Aorta (tissue), 5 donors: ENCODE measurements around the gene ESF1. TPM values are rescaled to one million over a fixed set of nuclear protein-coding genes. Genes with fewer than 3 reads are reported as not detected.
"Not testable (repeated sequence)": the region's sequence is repeated elsewhere in the genome, so short reads cannot be mapped to it uniquely, and the experiment has no call there.

Source experiments
- ATAC-seq: fragments of 200-7000 bp; cut with Tn5 transposase; one replicate; pipeline ENCODE4 v1.9.1; 2022; ENCODE audit warnings: moderate library complexity; ENCODE audit not compliant: low FRiP score
- DNase-seq, 2 donors: peaks; one replicate each; pipeline ENCODE4 v3.0.0-alpha.2; 2020
- H3K27ac ChIP-seq, 2 donors: one replicate each; pipeline ENCODE4 v1.5.1; 2013; ENCODE audit warnings: low read length in 2 of 2, mild to moderate bottlenecking in 2 of 2, moderate library complexity in 2 of 2, control low read depth in 1 of 2, inconsistent platforms in 1 of 2, low read depth in 1 of 2
- H3K27me3 ChIP-seq, 2 donors: one replicate each; pipeline ENCODE4 v1.6.1; 2013; ENCODE audit warnings: control low read depth in 1 of 2, low read length in 1 of 2, mild to moderate bottlenecking in 1 of 2, moderate library complexity in 1 of 2; ENCODE audit not compliant: insufficient read depth in 2 of 2, control insufficient read depth in 1 of 2
- H3K36me3 ChIP-seq, 2 donors: one replicate each; pipeline ENCODE4 v1.6.1; 2013; ENCODE audit warnings: control low read depth in 1 of 2, low read length in 1 of 2, mild to moderate bottlenecking in 1 of 2; ENCODE audit not compliant: insufficient read depth in 2 of 2, control insufficient read depth in 1 of 2
- H3K4me1 ChIP-seq, 2 donors: one replicate each; pipeline ENCODE4 v1.6.1; 2013; ENCODE audit warnings: low read length in 2 of 2, control low read depth in 1 of 2, mild to moderate bottlenecking in 1 of 2, moderate library complexity in 1 of 2; ENCODE audit not compliant: insufficient read depth in 2 of 2, control insufficient read depth in 1 of 2
- H3K4me3 ChIP-seq, 2 donors: one replicate each; pipeline ENCODE4 v1.5.1; 2013; ENCODE audit warnings: low read length in 2 of 2, control low read depth in 1 of 2, mild to moderate bottlenecking in 1 of 2
- H3K9me3 ChIP-seq: one replicate; pipeline ENCODE4 v1.6.1; 2013; ENCODE audit warnings: mild to moderate bottlenecking, low read length; ENCODE audit not compliant: control insufficient read depth
- WGBS, 2 donors: extraction: QIAGEN DNeasy Blood & Tissue Kit; methylation state at CpG; one replicate each; pipeline ENCODE4 v1.1.7; 2013; 5-methylcytosine and 5-hydroxymethylcytosine counted together
- intact Hi-C, 2 donors: fragments of 100-400 bp; cut with DNase I; formaldehyde crosslinking; loops; one replicate each; pipeline versions ENCODE4 v1.14.2 to v1.15.0; 2022
- polyA plus RNA-seq, 2 donors: library from polyadenylated mRNA; stranded (reverse); fragments of 200-250 nt; gene quantifications; one replicate each; pipeline ENCODE4 v1.2.3, GENCODE V29; 2013
- total RNA-seq, 2 donors: library from RNA; stranded (reverse); fragmentation: NEBNext Ultra II Directional; extraction: Animal tissue kit (Norgen Biotek cat#: 25700); gene quantifications; one replicate each; pipeline ENCODE4 v1.2.1, GENCODE V29; 2021
- donor health status: healthy with polysubstance abuse.
- donor health status: Bipolar disorder and iron deficiency.
- donor health status: DM: no; HTN: no; CAD: no.
- donor health status: DM: no; HTN: no; CAD: no.
- donor health status: DM: yes; HTN: yes; CAD: no.

ESF1 gene
- total and polyA plus RNA-seq, 4 donors, result 6.8 to 18.2 (median 14.3) TPM

DNA sequence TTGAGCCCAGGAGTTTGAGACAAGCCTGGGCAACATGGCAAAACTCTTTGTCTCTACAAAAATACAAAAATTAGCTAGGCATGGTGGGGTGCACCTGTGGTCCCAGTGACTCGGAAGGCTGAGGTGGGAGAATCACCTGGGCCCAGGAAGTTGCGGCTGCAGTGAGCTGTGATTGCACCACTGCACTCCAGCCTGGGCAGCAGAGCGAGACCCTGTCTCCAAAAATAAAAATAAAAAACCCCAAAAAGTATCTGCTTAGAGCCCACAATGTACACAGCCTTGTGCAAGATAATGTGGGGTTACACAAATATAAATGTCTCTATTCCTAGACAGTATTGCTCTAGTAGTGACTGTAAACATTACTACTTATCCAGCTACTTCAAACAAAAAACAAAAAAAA is 5.9 kb downstream of the ESF1 start:
- Histone ChIP-seq H3K27me3 (no peaks in the 10 kb centered on the region), H3K9me3 (no peaks in the 10 kb centered on the region), H3K4me3 (no peak overlapping the region), H3K4me1 (no peaks in the 10 kb centered on the region), H3K36me3 (peaks cover 2 to 4% of the 10 kb centered on the region in 2 donors), H3K27ac (no peak overlapping the region)
- ATAC-seq (no peak), DNase-seq (no peak)
- intact Hi-C loops, result no loop called here
- WGBS, 2 donors, result 95 to 100% methylated on average over 3 of the region's 3 CpGs

DNA sequence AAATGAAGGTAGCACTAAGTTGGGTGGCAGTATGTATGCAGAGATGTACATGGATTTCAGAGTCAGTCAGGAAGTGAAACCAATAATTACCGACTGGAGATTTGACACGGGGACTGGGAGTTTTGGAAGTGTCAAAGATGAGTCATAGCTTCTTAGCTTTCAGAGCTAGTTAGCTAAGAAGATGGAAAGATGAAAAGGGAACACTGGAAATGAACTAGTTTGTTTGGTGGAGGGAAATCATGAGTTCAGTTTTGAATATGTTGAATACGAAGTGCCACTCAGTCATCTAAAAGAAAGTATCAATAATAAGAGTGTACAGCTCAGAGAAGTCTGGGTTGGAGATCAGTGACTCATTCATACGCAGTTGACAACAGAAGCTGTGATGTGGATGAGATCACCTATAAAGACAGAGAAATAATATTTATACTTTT is 7.5 kb downstream of the ESF1 start:
- 73% methylated on average over 4 of the region's 4 CpGs for WGBS, 2 donors
- Histone ChIP-seq H3K4me1 (no peaks in the 10 kb centered on the region), H3K4me3 (no peak overlapping the region), H3K36me3 (peaks cover 2 to 4% of the 10 kb centered on the region in 2 donors), H3K9me3 (no peaks in the 10 kb centered on the region), H3K27me3 (no peaks in the 10 kb centered on the region), H3K27ac (no peak overlapping the region)
- intact Hi-C loops, result no loop called here
- ATAC-seq, result no peak
- no peak for DNase-seq

DNA sequence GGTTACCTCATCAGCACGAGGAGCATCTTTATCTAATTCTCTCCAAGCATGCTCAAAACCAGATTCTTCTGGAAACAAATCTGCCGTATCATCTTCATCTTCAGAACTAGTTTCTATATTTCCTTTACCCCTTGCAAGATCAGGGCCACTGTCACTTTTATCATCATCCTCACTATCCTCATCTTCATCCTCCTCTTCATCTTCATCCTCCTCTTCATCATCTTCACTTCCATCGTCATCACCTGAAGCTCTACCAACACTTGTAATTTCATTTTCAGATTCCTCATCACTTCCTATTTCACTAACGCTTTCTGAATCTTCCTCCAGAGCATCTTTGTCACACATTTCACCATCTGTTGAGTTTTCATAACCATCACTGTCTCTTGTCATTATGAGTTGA is 8.9 kb downstream of the ESF1 start:
- Histone ChIP-seq H3K27ac (no peak overlapping the region), H3K4me3 (no peak overlapping the region), H3K4me1 (no peaks in the 10 kb centered on the region), H3K27me3 (no peaks in the 10 kb centered on the region), H3K9me3 (no peaks in the 10 kb centered on the region), H3K36me3 (peaks cover 2 to 4% of the 10 kb centered on the region in 2 donors)
- intact Hi-C loops, result no loop called here
- DNase-seq, result no peak
- no peak for ATAC-seq
- 86 to 88% methylated on average over 4 of the region's 4 CpGs for WGBS, 2 donors

DNA sequence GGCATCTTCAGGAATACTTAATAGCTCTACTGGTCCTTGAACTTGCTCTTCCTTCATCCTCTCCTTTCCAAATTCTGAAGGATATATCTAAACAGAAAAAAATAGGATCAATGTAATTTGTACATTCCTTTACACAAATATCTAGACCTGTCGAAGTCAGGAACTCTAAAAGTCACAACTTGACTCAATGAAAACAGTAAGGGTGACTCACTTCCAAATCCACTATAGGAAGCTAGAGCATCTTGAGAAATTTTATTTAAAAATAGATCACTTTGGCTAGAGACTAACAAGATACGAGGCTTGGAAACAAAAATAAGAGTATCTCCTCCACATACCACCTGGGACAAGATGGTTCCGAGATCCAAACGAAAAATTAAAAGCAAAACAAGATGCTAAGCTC is 12.2 kb downstream of the ESF1 start:
- ATAC-seq (no peak), DNase-seq (no peak)
- no peaks in the 10 kb centered on the region for H3K4me1 ChIP-seq
- intact Hi-C loops, result loop anchor here (5.0 kb wide), 2 partner anchors 650 to 655 kb away; no protein-coding TSS in a partner anchor
- no peaks in the 10 kb centered on the region for H3K9me3 ChIP-seq
- no peak overlapping the region for H3K27ac ChIP-seq
- H3K4me3 ChIP-seq, result no peak overlapping the region
- WGBS, 2 donors, result 65 to 75% methylated on average over 4 of the region's 4 CpGs
- H3K27me3 ChIP-seq, result peaks cover 0 to 2% of the 10 kb centered on the region in 2 donors
- H3K36me3 ChIP-seq, result peaks cover 4 to 7% of the 10 kb centered on the region in 2 donors

DNA sequence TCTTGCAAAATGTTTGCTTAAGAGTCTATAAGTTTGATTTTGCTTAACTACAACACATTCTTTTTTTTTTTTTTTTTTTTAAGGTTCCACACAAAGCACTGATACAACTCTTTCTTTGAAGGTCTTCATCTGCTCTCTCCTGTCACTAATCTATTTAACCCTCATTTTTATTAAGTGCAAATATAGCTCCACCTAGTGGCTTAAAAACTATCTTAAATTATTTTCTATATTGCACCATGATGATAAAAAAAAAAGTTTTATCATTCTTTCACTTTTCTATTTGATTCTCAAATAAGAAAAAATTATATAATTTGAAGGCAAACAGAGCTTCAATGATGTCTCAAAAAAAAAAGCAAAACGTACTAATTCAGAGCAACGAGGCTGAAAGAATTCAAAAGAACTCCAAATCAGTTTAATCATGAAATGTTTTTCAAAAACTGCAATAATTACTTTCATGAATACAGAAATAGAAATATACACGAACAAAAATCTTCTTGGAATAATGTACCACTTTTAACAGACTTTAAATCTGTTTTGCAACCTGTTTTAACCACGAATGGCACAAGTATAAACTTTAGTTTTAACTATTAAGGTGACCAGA is 12.8 kb downstream of the ESF1 start:
- Histone ChIP-seq H3K4me3 (no peak overlapping the region), H3K4me1 (no peaks in the 10 kb centered on the region), H3K9me3 (no peaks in the 10 kb centered on the region), H3K27me3 (peaks cover 0 to 2% of the 10 kb centered on the region in 2 donors), H3K36me3 (peaks cover 4 to 8% of the 10 kb centered on the region in 2 donors), H3K27ac (no peak overlapping the region)
- no peak for ATAC-seq
- no peak for DNase-seq
- WGBS, 2 donors, result 54 to 55% methylated on average over 4 of the region's 4 CpGs
- intact Hi-C loops, result loop anchor here (5.0 kb wide), 2 partner anchors 650 to 655 kb away; no protein-coding TSS in a partner anchor

DNA sequence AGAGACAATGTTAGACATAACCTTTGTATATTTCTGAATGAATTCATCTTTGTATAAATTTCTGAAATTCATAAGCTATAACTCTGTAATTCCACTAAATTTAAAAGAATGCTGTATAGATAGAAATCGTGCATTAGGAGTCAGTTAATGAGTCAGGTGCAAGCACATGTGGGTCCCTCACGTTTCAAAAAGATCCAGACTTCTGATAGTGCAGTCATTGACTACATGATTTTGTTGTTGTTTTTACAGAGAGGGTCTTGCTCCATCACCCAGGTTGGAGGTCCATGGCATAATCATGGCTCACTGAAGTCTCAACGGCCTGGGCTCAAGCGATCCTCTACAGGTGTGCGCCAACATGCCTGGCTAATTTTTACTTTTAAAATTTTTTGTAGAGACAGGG is 14.6 kb downstream of the ESF1 start:
- peaks cover 0 to 2% of the 10 kb centered on the region in 2 donors for H3K27me3 ChIP-seq
- no peak overlapping the region for H3K4me3 ChIP-seq
- intact Hi-C loops, result loop anchor here (5.0 kb wide), 2 partner anchors 648 to 653 kb away; no protein-coding TSS in a partner anchor
- DNase-seq, result no peak
- H3K36me3 ChIP-seq, result peaks cover 0 to 5% of the 10 kb centered on the region in 2 donors
- no peaks in the 10 kb centered on the region for H3K9me3 ChIP-seq
- 86% methylated on average over 5 of the region's 5 CpGs for WGBS, 2 donors
- no peak for ATAC-seq
- no peaks in the 10 kb centered on the region for H3K4me1 ChIP-seq
- H3K27ac ChIP-seq, result no peak overlapping the region

DNA sequence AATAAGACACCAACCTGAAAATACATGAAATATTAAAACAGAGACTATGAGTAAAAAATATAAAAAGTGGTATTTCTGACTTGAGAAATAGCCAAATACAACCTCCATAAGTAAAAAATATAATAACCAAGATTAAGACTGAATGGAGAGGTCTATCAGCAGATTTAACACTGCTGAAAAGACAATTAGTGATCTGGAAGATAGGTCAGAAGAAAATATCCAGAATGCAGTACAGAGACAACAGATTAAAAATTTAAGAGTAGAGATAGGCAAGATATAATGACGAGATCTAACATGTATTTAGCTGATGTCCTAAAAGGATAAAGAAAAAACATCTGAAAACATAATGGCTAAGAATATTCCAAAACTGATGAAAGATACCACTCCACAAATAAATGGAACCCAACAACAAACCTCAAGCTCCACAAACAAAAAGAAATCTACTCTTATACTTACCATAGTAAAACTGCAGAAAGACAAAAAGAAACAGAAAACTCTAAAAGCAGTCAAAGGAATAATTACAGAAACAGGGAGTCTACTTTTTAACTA is 18.8 kb downstream of the ESF1 start:
- no peak for ATAC-seq
- WGBS, 2 donors, result 90 to 99% methylated on average over 1 of the region's 1 CpG
- Histone ChIP-seq H3K27me3 (peaks cover 0 to 2% of the 10 kb centered on the region in 2 donors), H3K4me1 (no peaks in the 10 kb centered on the region), H3K36me3 (peaks cover 0 to 5% of the 10 kb centered on the region in 2 donors), H3K4me3 (no peak overlapping the region), H3K27ac (no peak overlapping the region), H3K9me3 (no peaks in the 10 kb centered on the region)
- intact Hi-C loops, result loop anchor here in 1 of 2 donors (10.0 kb wide), 1 partner anchor 441 kb away; no protein-coding TSS in a partner anchor
- no peak for DNase-seq

DNA sequence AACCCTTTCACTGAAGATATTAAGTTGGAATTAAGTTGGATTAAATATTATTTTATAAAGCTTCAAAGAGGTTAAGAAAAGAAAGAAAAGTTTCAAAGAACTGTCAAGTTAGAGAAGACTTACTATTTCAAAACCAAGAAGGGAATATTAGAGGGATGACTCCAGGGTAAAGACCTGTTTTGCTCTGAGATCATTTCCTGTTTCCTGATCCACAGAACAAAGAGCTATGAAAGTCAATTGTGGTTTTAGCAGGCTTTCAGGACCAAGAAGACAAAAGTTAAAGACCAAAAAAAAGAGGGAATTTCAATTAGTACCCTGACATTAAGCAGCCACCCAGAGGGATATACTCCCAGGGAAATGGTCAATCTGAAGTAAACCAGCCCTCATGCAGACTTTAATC is 19.4 kb downstream of the ESF1 start:
- ATAC-seq (no peak), DNase-seq (no peak)
- no peaks in the 10 kb centered on the region for H3K9me3 ChIP-seq
- H3K27ac ChIP-seq, result no peak overlapping the region
- H3K4me1 ChIP-seq, result no peaks in the 10 kb centered on the region
- peaks cover 0 to 5% of the 10 kb centered on the region in 2 donors for H3K36me3 ChIP-seq
- intact Hi-C loops, result loop anchor here in 1 of 2 donors (10.0 kb wide), 1 partner anchor 440 kb away; no protein-coding TSS in a partner anchor
- no peak overlapping the region for H3K4me3 ChIP-seq
- H3K27me3 ChIP-seq, result peaks cover 0 to 2% of the 10 kb centered on the region in 2 donors

DNA sequence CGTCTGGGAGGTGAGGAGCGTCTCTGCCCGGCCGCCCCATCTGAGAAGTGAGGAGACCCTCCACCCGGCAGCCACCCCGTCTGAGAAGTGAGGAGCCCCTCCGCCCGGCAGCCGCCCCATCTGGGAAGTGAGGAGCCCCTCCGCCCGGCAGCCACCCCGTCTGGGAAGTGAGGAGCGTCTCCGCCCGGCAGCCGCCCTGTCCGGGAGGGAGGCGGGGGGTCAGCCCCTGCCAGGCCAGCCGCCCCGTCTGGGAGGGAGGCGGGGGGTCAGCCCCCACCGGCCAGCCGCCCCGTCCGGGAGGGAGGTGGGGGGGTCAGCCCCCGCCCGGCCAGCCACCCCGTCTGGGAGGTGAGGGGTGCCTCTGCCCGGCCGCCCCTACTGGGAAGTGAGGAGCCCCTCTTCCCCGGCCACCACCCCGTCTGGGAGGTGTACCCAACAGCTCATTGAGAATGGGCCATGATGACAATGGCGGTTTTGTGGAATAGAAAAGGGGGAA is 24.2 kb downstream of the ESF1 start:
- ATAC-seq, H3K27ac ChIP-seq, H3K27me3 ChIP-seq, H3K4me3 ChIP-seq, H3K4me1 ChIP-seq, DNase-seq, H3K9me3 ChIP-seq, H3K36me3 ChIP-seq: not testable (repeated sequence)
- WGBS, 2 donors, result 94 to 96% methylated on average over 11 to 33 of the region's 33 CpGs
- intact Hi-C loops, result loop anchor here in 1 of 2 donors (10.0 kb wide), 1 partner anchor 436 kb away; no protein-coding TSS in a partner anchor
